Measurements from ENCODE around the gene RIMBP2.

Gene RIMBP2

DNA sequence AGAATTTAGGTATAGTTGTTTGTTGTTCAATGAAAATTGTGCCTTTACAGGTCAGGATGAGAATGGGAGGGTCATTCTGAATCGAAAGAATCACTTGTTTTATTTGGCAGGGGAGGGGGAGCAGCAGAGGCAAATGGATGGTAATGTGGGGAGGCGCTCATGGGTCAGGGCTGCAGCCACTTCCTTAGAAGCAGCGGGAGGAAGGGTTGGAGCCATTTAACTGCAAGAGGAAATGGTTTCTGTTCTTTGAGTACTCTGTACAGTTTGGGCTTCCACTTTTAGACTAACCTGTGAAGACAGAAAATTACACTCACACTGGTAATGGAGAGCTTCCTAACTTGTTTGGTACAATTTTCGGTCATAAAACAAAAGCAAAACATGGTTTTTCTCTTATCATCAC lies 321.2 kb downstream of the RIMBP2 start:
- DNase-seq, result no peak

DNA sequence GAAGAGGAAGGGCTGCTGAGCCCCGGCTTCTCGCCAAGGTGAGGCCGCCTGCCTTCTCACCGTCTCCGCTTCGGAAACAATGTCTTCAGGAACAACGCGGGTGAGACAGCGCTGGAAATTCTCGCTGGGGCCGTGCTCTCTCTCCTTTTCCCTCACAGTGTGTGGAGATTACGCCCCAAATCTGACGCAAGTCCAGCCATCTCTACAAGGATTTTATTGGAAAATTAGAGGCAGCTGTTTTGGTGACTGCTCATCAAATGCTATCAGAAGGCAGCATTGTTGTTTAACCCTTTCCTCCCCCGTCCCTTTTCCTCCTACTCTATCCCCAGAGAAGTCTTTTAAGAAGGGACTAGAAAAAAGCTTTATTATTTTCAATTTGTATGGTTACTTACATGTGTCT lies 324.9 kb downstream of the RIMBP2 start:
- DNase-seq, result no peak

DNA sequence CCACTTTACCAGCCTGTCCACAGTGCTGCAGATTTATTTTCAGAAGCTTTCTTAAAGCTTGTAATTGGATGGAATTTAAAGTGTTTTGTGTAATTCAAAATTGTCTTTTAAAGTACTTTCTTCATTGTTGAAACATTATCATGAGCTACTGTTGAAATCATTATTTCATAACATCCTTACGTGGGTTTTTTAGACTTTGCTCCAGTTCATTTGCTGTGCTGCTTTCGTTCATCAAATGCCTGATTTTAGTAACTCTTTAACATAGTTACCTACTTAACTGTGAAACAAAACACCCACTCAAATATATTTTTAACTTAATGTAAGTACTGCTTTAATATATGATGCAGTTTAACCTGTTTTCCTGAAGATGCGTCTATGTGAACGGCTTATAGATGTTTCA lies 330.9 kb downstream of the RIMBP2 start:
- no peak for DNase-seq

DNA sequence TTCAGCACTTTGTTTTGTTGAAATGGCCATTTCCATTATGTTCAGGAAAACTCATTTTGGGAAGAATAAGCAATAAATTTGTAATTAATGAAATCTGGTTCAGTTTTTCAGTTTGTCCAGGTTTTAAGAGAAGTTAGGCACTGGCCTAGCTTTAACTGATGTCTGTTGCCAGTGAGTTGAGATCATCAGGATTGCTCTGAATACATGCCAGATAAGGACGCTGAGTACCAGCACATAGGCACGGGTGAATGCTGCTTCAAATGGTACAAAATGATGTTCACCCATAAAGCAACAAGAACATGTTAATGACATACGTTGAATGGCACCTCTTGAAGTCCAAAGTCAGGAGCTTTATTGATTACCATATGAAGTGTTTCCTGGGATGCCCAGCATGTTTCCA lies 331.9 kb downstream of the RIMBP2 start:
- no peak for DNase-seq

DNA sequence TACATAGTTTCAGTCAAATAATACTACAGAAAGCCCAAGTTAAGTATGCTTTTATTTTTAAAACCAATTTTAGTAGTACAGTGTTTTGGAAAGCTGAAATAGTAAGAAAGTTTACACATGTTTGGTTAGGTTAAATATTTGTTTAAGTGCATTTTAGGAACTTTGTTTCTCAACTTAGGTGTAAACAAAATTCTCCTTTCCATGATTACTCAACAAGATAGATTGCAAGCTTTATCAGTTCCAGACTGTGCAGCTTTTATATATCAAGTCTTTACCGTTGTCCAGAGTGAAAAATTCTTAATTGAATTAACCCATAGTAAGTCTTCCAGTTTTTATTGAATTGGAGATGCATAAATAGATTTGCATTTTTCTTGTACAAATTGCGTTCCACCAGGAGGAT lies 333.3 kb downstream of the RIMBP2 start:
- DNase-seq, result no peak

DNA sequence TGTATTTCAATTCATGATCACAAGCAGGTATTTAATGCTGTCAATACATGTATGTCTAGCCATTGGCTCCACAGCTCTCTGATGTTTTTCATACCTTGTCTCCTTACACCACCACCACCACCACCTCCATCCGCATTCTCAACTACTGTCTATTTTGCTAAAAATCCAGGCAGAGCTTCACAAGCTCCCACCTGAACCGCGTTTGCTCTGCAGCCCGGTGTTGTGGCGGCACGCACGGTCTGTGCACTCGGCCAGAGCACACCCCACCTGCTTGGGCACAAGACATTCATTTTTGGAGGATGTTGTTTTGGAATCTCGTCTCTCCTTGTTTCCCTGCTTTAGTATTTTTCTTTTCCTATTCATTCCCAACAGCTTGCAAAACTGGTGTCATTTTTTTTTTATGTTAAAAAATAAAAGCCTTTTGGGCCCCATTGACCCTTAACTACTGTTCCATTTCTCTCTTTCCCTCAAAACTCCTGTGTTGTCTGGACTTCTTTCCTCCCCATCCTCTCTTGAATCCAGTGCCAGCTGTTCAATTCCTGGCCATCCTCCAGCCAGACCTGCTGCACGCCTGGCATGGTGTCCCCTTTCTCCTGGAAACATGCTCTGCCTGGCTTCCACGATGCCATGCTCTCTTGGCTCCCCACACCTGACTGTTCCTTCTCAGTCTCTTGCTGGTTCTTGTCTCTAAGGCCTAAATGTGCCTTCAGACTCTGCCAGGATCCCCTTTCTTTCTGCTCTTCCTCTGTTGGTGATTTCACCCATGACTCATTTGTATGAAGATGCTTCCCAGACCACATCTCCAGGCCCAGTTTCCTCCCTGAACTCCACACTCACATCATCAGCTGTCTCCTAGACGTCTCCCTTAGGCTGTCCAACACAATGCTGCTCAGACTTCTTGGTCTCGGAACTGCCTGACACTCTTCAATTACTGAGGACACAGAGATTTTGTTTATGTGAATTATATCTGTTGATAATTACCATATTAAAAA lies 340.5 kb downstream of the RIMBP2 start:
- no peak for DNase-seq

DNA sequence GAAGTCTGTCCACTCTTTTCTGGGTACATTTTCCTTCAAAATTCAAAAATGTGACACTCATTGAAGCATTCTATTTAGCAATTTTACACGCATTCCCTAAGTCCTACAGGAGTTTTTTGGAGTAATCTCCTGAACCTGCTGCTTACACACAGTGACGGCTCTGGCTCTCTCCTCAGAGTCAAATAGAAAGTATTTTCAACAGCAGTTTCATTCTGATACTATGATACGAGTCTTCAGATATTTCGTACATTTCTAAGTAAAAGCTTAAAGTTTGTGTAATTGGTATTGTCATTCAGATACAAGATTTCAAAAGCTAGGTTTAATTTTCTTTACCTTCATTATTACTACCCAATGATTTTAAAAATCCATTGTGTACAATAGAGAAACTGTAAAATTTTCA lies 342.0 kb downstream of the RIMBP2 start:
- no peak for DNase-seq

DNA sequence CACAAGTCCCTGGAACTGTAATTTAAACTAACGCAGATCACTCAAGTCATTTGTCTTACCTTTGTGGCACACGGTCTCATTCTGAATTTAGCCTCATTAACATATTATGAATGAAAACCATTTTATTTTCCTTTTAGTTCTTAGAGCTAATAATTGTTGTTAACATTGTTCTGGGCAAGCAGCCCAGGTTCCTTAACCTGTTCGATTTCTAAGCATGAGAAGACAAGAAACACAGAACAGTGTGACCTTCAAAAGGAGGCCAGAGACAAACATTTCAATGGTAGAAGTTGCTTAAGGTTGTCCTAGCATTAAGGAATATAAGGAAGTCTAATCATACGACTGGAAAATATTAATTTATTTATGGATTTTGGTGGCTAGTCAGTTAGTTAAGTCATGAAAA lies 343.2 kb downstream of the RIMBP2 start:
- DNase-seq, result no peak

DNA sequence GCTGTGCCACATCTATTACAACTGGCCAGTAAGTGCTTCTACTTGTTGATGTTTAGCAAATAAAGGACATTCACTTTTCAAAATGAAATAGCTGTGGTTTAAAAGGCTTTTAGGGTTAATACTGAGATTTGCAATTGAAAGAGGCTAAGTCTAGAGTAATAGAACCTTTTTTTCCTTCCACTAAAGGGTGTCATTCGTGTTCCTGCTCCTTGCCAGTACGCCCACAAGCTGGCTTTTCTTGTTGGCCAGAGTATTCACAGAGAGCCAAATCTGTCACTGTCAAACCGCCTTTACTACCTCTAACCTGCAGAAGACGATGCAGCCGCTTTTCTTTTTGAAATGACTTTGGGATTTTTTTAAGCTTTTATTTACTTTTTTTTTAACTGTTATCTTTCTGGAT lies 344.8 kb downstream of the RIMBP2 start:
- DNase-seq, result no peak

DNA sequence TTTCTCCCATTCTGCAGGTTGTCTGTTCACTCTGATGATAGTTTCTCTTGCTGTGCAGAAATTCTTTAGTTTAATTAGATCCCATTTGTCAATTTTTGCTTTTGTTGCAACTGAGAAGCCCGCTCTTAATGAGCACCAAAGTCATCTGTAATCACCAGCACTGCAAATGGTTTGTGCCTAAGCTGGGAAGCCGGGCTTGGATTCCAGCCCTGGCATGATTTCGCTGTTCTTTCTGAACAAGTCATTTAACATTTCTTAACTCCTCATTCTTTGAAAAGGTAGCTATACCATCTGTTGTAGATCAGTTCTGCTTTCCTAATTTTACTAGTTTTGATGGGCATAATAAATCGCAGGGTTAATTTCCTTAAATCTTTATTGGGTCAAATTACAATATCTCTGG lies 346.3 kb downstream of the RIMBP2 start:
- no peak for DNase-seq

DNA sequence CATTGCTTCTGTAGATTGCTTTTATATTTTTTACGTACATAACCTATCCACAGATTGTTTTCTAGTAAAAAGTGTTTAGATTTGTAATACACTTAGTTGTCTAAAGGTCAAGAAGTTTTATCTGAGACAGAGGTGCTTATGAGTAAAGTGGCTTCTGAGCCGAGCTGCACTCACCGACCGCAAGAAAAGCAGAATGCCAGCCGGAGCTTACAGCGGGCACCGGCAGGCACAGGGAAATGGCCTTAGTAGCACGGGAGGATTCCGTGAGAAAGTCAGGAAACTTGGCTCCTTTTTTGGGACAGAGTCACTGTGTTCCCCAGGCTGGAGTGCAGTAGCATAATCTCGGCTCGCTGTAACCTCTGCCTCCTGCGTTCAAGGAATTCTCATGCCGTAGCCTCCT lies 348.6 kb downstream of the RIMBP2 start:
- DNase-seq, result no peak

DNA sequence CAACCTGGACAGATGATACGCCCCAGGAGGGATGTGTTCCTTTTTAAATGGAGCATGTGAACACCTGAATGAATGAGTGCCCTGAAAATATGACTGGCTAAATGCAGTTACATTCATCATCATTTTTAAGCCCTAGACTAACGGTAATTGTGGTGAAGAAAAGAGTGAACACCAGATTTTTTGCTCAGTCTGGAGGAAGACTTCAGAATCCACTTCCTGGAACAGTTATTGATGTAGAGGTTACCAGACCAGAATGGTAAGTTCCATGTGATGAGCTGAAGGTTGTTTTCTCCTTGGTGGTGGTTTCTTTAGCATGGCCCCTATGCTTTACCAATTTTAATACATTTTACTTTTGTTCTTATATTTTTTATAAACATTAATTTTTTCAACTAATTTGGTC lies 349.1 kb downstream of the RIMBP2 start:
- no peak for DNase-seq

DNA sequence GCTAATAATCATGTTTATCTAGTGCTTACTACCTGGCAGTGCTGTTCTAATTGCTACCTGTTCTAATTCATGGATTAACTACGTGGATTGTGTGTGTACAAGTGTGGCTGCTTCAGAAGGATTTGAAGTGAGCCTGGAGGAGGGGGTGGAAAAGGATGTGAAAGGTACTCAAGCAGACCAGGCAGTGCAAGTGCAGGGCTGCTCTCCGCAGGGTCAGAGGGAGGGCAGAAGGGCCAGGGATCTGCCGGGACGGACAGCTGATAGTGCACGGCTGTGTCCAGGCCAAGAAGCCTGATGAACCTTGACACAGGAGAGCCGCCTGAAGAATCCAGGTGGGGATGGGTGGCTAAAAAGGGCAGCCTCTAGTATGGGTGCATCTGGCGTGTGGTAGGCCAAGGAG lies 349.9 kb downstream of the RIMBP2 start:
- no peak for DNase-seq

DNA sequence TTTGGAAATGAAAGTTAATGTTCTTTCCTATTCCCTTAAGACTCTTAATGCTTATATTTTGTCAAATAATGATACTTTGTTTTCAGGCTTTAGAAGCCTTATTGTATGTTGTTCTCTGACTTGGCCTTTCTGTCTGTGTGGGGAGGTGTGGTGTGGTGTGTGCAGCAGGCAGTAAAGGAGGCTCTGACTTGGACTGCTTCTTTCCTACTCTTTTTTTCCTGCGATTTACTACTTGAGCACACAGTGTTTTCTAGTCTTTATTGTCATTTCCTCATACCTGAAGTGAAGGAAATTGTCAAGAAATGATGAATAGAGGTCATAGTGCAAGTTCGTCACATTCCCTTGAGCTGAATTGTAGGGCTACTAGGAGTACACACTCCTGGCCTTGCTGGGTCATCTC lies 351.5 kb downstream of the RIMBP2 start:
- DNase-seq, result no peak

DNA sequence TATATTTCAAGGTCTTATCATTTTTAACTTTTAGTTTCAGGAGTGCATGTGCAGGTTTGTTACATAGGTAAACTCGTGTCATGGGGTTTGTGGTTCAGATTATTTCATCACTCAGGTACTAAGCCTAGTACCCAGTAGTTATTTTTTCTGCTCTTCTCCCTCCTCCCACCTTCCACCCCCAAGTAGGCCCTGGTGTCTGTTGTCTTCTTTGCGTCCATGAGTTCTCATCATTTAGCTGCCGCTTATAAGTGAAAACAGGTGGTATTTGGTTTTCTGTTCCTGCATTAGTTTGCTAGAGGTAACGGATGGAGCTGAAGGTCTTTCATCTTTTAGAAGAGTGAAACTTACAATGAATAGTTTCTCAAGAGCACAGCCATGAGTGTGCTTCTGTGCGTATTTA lies 354.0 kb downstream of the RIMBP2 start:
- DNase-seq, result no peak

DNA sequence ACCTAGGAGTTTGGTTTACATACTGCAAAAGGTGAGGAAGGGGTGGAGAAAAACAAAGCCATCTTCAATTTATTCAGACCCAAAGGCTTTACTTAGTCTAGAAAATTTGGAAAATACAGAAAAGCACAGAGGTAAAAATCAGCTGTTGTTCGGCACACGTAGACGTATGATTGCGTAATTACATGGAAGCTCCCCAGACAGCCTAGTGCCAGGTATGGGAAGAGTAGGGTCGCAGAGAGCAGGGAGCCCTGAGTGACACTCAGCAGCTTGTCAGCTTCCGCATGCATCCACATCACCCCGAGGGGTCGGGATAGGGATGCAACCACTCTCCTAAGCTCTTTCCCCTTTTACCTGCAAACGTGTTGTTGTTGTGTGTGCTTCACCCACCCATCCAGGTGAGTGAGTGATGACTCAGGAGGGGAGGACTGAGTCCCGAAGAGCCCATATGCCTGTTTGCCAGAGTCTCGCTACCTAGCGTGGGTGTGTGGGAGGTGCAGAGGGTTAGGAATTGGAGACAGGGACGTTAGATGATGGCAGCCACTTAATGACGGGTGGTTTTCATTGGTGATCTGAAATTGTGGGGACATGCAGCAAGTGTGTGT lies 358.3 kb downstream of the RIMBP2 start:
- no peak for DNase-seq

DNA sequence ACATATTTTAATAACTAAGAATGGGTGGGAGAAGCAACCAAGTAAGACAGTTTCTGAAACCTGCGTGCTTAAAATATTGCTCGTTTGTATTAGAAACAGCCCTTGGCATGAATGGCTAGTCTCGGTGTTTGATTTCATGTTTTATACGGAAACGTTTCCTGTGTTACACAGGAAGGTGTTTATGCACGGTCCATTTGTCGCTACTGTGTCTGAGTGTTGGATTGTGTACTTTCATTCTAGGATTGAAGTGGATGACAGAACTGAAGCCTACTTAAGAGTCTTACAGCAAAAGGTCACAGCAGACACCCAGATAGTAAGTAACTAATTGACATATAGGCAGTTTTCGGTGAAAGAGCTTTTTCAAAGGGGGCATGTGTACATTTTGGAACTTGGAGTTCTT lies 358.9 kb downstream of the RIMBP2 start:
- DNase-seq, result no peak

DNA sequence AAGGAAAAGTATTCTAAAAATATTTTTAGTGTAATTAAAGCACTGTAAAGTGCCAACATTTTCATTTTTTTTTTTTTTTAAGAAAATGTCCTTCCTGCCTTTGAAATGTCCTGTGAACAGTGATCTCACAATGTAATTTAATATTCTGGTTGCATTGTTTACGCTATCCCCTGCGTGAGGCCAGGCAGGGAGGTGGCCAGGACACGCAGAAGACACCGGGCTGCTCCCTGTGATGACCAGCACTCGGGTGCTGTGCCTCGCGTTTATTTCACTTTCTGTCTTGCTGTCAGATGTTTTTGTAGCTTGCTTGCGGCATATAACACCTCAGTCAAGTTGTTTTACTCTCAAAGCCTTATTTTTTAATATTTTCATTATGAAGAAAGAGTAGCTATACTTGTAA lies 359.9 kb downstream of the RIMBP2 start:
- no peak for DNase-seq

DNA sequence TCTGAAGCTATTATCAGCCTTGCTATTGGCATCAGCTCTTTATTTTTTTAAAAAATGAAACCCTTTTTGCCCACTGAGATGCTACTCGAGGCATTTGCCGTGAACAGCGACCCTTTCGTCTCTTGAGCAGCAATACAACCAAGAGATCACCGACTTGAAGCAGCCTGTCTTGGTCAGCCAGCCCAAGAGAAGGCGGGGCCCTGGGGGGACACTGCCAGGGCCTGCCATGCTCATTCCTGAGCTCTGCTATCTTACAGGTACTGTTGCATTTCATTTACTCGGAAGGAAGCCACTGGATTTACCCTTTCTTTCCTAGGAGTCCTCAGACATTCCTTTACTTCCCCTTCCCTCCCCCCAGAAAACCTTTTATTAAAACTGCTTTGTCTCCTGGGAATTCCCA lies 361.7 kb downstream of the RIMBP2 start:
- DNase-seq, result no peak

DNA sequence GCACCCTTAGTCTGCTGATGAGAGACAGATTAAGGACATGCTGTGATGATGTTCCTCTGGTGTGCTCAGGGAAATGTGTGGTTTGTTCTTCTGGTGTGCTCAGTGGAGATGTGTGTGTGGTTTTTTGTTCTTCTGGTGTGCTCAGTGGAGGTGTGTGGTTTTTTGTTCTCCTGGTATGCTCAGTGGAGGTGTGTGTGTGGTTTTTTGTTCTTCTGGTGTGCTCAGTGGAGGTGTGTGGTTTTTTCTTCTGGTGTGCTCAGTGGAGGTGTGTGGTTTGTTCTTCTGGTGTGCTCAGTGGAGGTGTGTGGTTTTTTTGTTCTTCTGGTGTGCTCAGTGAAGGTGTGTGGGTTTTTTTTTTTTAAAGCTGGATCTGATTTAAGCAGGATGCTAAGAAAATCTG lies 363.0 kb downstream of the RIMBP2 start:
- no peak for DNase-seq

DNA sequence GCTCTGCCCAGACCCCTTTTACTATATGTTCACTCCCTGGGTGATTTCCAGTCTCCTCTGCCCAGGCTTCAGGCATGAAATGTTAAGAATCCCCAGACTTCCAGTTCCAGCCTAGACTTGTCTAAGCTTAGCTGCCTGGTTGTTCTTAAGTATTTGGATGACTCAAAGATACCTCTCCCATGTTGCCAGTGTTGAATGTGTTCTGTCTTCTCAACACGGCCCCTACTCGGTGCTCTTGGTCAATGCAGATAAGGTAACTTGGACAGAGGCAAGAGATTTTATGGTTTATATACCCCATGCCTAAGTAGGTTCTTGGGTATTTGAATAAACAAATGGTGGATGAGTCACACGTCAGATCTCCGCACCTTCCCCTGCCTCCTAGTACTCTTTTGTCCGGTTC lies 364.8 kb downstream of the RIMBP2 start:
- DNase-seq, result no peak

DNA sequence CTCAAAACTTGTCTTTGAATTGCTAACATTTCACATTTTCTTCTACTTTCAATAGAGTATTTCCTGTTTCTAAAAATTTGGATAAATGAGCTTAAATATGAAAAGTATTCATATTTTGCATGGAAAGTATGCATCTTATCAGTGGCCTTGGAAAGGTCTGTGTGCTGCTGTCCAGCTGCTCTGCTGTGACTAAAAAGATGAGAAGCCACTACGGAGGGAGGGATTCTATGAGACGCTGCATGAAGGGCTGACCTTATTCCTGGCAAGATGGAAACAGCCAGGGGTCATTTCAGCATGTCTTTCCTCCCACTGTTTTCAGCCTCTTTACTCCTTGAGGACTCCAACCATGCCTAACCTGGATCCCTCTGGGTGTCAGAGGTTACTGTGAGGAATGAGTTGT lies 365.4 kb downstream of the RIMBP2 start:
- DNase-seq, result no peak

DNA sequence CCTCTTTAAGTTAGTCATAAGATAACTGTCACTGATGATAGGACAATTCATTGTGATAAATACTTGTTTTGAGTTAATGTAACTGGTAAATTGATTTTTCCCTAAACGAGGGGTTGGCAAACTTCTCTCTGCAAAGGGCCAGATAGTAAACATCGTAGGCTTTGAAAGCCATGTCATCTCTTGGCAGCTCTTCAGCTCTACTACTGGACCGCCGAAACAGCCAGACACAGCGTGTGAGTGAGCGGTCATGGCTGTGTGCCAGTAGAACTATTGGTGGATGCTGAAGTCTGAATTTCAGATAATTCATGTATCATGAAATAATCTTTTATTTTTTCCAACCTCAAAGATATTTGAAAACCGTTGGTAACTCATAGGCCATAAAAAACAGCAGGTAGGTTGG lies 368.5 kb downstream of the RIMBP2 start:
- DNase-seq, result no peak

Data from activated CD4-positive, CD25-positive, alpha-beta regulatory T cell treated with anti-CD3 and anti-CD28 coated beads, Interleukin-2, amount 50 U/mL, for 72 hours (primary cell).